IMR-90 (cell line): ENCODE measurements around the gene MAGI2. TPM values are rescaled to one million over a fixed set of nuclear protein-coding genes. Genes with fewer than 3 reads are reported as not detected.
A peak's percentile ranks its signal among the peaks of the same experiment; 100 is the strongest.

ENCODE experiments used
- ATAC-seq: fragments of 200-7000 bp; cut with Tn5 transposase; 2 replicates; pipeline ENCODE4 v1.9.1; 2020; ENCODE audit warnings: low read depth, mild to moderate bottlenecking, moderate library complexity
- BruUV-seq: library from RNA; stranded (reverse); fragments of 400-500 nt; replicated peaks from 2 replicates; lab custom pipeline; 2021; lab: Mats Ljungman, UMichigan
- CTCF ChIA-PET: fragments of 300-600 bp; formaldehyde crosslinking; extraction: SDS; loops from one replicate; lab custom pipeline; 2021; ENCODE audit warnings: antibody characterized with exemption; lab: Yijun Ruan, JAX
- POLR2A ChIA-PET: fragments of 300-600 bp; sonication (Branson Sonifier 250); formaldehyde crosslinking; loops from one replicate; lab custom pipeline; 2022; ENCODE audit warnings: antibody characterized with exemption; ENCODE audit not compliant: unreplicated experiment; lab: Charles Lee
- DNase-seq: peaks from one replicate; pipeline ENCODE4 v3.0.0; 2013
- H2AFZ ChIP-seq: replicated peaks from 2 replicates; pipeline ENCODE3; 2013; ENCODE audit warnings: low read length, mild to moderate bottlenecking; ENCODE audit not compliant: poor library complexity
- H2AK5ac ChIP-seq: 2 replicates; pipeline ENCODE4 v1.6.1; 2013; ENCODE audit warnings: low read depth, low read length, inconsistent platforms
- H2AK9ac ChIP-seq: replicated peaks from 2 replicates; pipeline ENCODE3; 2013; ENCODE audit warnings: mild to moderate bottlenecking, low read depth, low read length, moderate library complexity; ENCODE audit not compliant: poor library complexity
- H2BK120ac ChIP-seq: 2 replicates; pipeline ENCODE4 v1.6.1; 2013; ENCODE audit warnings: low read depth, low read length, inconsistent platforms
- H2BK15ac ChIP-seq: 3 replicates; pipeline ENCODE4 v1.6.1; 2013; ENCODE audit warnings: low read depth, low read length, inconsistent platforms
- H2BK20ac ChIP-seq: 2 replicates; pipeline ENCODE4 v1.6.1; 2013; ENCODE audit warnings: low read depth, mild to moderate bottlenecking, inconsistent platforms, low read length, moderate library complexity
- H2BK5ac ChIP-seq: 2 replicates; pipeline ENCODE4 v1.6.1; 2013; ENCODE audit warnings: mild to moderate bottlenecking, low read depth, low read length, inconsistent platforms; ENCODE audit not compliant: poor library complexity, severe bottlenecking
- H3K14ac ChIP-seq: replicated peaks from 2 replicates; pipeline ENCODE4 v1.6.1; 2013; ENCODE audit warnings: low read depth, low read length, inconsistent platforms
- H3K18ac ChIP-seq: 2 replicates; pipeline ENCODE4 v1.6.1; 2013; ENCODE audit warnings: low read depth, low read length, control low read depth
- H3K23ac ChIP-seq: 2 replicates; pipeline ENCODE4 v1.6.1; 2013; ENCODE audit warnings: low read depth, low read length, inconsistent platforms
- H3K27ac ChIP-seq: 2 replicates; pipeline ENCODE4 v1.5.1; 2013; ENCODE audit warnings: mild to moderate bottlenecking, control low read depth, low read length; ENCODE audit not compliant: insufficient read depth
- H3K27me3 ChIP-seq: 2 replicates; pipeline ENCODE4 v1.6.1; 2013; ENCODE audit warnings: low read length; ENCODE audit not compliant: control insufficient read depth, insufficient read depth
- H3K36me3 ChIP-seq: 2 replicates; pipeline ENCODE4 v1.6.1; 2013; ENCODE audit warnings: low read length, mixed read lengths; ENCODE audit not compliant: control insufficient read depth, insufficient read depth
- H3K4ac ChIP-seq: 2 replicates; pipeline ENCODE4 v1.6.1; 2013; ENCODE audit warnings: low read depth, low read length, inconsistent platforms
- H3K4me1 ChIP-seq: 2 replicates; pipeline ENCODE4 v1.6.1; 2013; ENCODE audit warnings: low read length, mixed read lengths; ENCODE audit not compliant: control insufficient read depth, insufficient read depth
- H3K4me2 ChIP-seq: 2 replicates; pipeline ENCODE4 v1.6.1; 2013; ENCODE audit warnings: low read depth, mild to moderate bottlenecking, control low read depth, low read length, moderate library complexity
- H3K4me3 ChIP-seq: 2 replicates; pipeline ENCODE4 v1.5.1; 2013; ENCODE audit warnings: low read depth, mild to moderate bottlenecking, control low read depth, low read length, moderate library complexity; ENCODE audit not compliant: insufficient read depth
- H3K56ac ChIP-seq: 2 replicates; pipeline ENCODE4 v1.6.1; 2013; ENCODE audit warnings: low read length, inconsistent platforms; ENCODE audit not compliant: insufficient read depth; ENCODE audit errors: extremely low read depth
- H3K79me1 ChIP-seq, 2 experiments: 2 replicates each; pipeline ENCODE4 v1.6.1; 2013; ENCODE audit warnings: low read length in 2 of 2, inconsistent platforms in 1 of 2, low read depth in 1 of 2
- H3K9ac ChIP-seq: 2 replicates; pipeline ENCODE4 v1.6.1; 2013; ENCODE audit warnings: low read depth, low read length, control low read depth
- H3K9me1 ChIP-seq: 2 replicates; pipeline ENCODE4 v1.6.1; 2013; ENCODE audit warnings: low read length, inconsistent platforms; ENCODE audit not compliant: insufficient read depth
- H3K9me3 ChIP-seq: 2 replicates; pipeline ENCODE4 v1.6.1; 2013; ENCODE audit warnings: low read length; ENCODE audit not compliant: control insufficient read depth, insufficient read depth
- H4K20me1 ChIP-seq: 2 replicates; pipeline ENCODE4 v1.6.1; 2013; ENCODE audit warnings: low read length, inconsistent platforms; ENCODE audit not compliant: insufficient read depth
- H4K5ac ChIP-seq: 2 replicates; pipeline ENCODE4 v1.6.1; 2013; ENCODE audit warnings: mild to moderate bottlenecking, low read depth, low read length, control low read depth
- H4K8ac ChIP-seq, 2 experiments: 2 replicates each; pipeline ENCODE4 v1.6.1; 2013; ENCODE audit warnings: low read depth in 2 of 2, low read length in 2 of 2, control low read depth in 1 of 2, inconsistent platforms in 1 of 2
- H4K91ac ChIP-seq: 2 replicates; pipeline ENCODE4 v1.6.1; 2013; ENCODE audit warnings: low read depth, low read length, inconsistent platforms; ENCODE audit not compliant: insufficient read depth
- CEBPB ChIP-seq: IDR thresholded peaks from 2 replicates; pipeline ENCODE4 v1.6.1; 2012; ENCODE audit warnings: low read depth, low read length, improper control_type of control experiment
- FOS ChIP-seq: fragments of 150-350 bp; IDR thresholded peaks from 2 replicates; pipeline ENCODE4 v1.6.1; 2016; ENCODE audit warnings: low read depth, low read length
- WGBS, 2 experiments: methylation state at CpG; one replicate each; pipeline versions ENCODE4 v1.1.5 to v1.1.7; 2013; ENCODE audit warnings: missing lambda C conversion rate in 2 of 2; ENCODE audit not compliant: insufficient read length in 1 of 2; ENCODE audit errors: extremely low coverage in 2 of 2; 5-methylcytosine and 5-hydroxymethylcytosine counted together
- dilution Hi-C: fragments of 300-500 bp; cut with HindIII; formaldehyde crosslinking; loops from one replicate; pipeline ENCODE4 v1.14.3; 2018; ENCODE audit warnings: low sequenced_read_pairs; ENCODE audit not compliant: unreplicated experiment
- in situ Hi-C: fragments of 300-500 bp; cut with MboI; formaldehyde crosslinking; loops from 3 replicates; pipeline ENCODE4 v1.14.3; 2019; ENCODE audit warnings: low sequenced_read_pairs, inconsistent platforms, mixed read lengths
- intact Hi-C: fragments of 100-400 bp; cut with micrococcal nuclease; formaldehyde crosslinking; loops from 2 replicates; pipeline ENCODE4 v1.10.0; 2022
- polyA plus RNA-seq, 3 experiments: library from polyadenylated mRNA; depleted of rRNA; stranded (reverse); fragments of >200 nt; gene quantifications; 2 replicates each; pipeline ENCODE4 v1.2.3, GENCODE V29; 2012; ENCODE audit warnings: low replicate concordance in 1 of 3
- total RNA-seq: library from RNA; depleted of rRNA; stranded (reverse); fragments of >200 nt; gene quantifications from 2 replicates; pipeline ENCODE4 v1.2.3, GENCODE V29; 2012

Gene MAGI2
- total and polyA plus RNA-seq, 2 of the 4 experiments (the other 2 are of a cell fraction) = 2.5 to 17.9 TPM

- no peak overlapping the region for H2BK15ac ChIP-seq
- ATAC-seq (peak; percentile 53; the same call in 1 of the 2 replicates), DNase-seq (peak; percentile 69)
- no peak overlapping the region for H3K9ac ChIP-seq
- dilution Hi-C loops = no loop called here
- no peak overlapping the region for H3K56ac ChIP-seq
- no peak overlapping the region for H3K23ac ChIP-seq
- in situ Hi-C loops = no loop called here
- H3K4me2 ChIP-seq = peak overlapping the region; percentile 39; the same call in 1 of the 2 replicates
- H2AK9ac ChIP-seq = no peak overlapping the region
- CTCF ChIA-PET = interaction anchor here (1.6 kb wide), 1 partner anchor 43 kb away, joined by 9 read pairs; no protein-coding TSS in a partner anchor
- TF ChIP-seq FOS (no peak), CEBPB (peak; percentile 35; the same call in 1 of the 2 replicates)
- no peaks in the 10 kb centered on the region for H4K20me1 ChIP-seq
- no peak overlapping the region for H3K27ac ChIP-seq
- H3K36me3 ChIP-seq = no peaks in the 10 kb centered on the region
- no CpG with 5 or more reads among the region's 2 CpGs for WGBS, 2 experiments
- H3K18ac ChIP-seq = no peak overlapping the region
- intact Hi-C loops = no loop called here
- H3K4me1 ChIP-seq = no peaks in the 10 kb centered on the region
- H3K79me1 ChIP-seq = peaks cover 3 to 16% of the 10 kb centered on the region in 2 experiments; a peak in 3 of 4 replicates
- BruUV-seq = no TSS peak
- H3K9me1 ChIP-seq = no peaks in the 10 kb centered on the region
- H4K91ac ChIP-seq = no peak overlapping the region
- H4K8ac ChIP-seq = no peak overlapping the region
- no peak overlapping the region for H2BK20ac ChIP-seq
- H2BK5ac ChIP-seq = no peak overlapping the region
- H3K4ac ChIP-seq = no peak overlapping the region
- no peak overlapping the region for H2BK120ac ChIP-seq
- no peak overlapping the region for H2AFZ ChIP-seq
- H3K9me3 ChIP-seq = no peaks in the 10 kb centered on the region
- H4K5ac ChIP-seq = no peak overlapping the region
- H2AK5ac ChIP-seq = no peak overlapping the region
- no peak overlapping the region for H3K14ac ChIP-seq
- H3K27me3 ChIP-seq = no peaks in the 10 kb centered on the region
- no peak overlapping the region for H3K4me3 ChIP-seq
- POLR2A ChIA-PET = no interaction called here
Observed at GRCh38 chr7:79334841-79335240, 118.6 kb downstream of the MAGI2 start.
